GM20431 (cell line): Measurements from ENCODE around the gene NRTN.
"Not testable (repeated sequence)": the region's sequence is repeated elsewhere in the genome, so short reads cannot be mapped to it uniquely, and the experiment has no call there.

Source experiments
- in situ Hi-C: fragments of 300-500 bp; cut with MseI, MboI; formaldehyde crosslinking; loops from one replicate; pipeline ENCODE4 v1.15.0; 2020; ENCODE audit warnings: low sequenced_read_pairs; ENCODE audit not compliant: unreplicated experiment

The NRTN gene

GRCh38 chr19:5857203-5858081, 52.6 kb downstream of the NRTN start:
- in situ Hi-C loops: no loop called here

DNA sequence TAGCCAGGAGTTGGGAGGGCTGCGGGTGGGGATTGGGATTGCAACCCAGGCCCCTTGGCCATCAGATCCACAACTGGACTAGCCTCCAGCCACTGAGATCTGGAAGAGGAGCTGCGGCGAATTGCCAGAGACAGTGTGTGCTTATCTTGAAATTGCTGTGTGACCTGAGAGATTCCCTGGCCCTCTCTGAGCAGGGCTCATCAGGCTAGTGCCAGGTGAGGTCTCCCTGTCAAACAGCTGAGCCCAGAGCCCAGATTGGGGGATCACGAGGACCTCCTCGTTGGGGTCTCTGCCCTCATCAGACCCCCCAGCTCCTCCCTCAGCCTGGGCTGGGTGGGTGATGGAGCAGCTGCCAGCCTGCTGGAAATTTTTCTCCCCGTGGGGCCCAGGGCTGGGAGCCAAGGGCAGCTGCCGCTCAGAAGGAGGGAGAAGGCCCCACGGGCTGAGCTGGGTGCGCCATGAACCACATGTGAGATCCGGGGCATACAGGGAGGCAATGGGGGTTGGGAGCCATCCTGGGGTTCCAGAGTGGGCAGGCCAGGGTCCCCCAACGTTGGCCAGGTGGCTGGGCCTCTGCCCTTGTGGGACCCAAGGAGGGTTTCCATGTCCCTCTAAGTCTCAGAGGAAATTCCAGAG, 58.3 kb downstream of the NRTN start:
- in situ Hi-C loops: no loop called here

- in situ Hi-C loops: no loop called here
These were observed 59.3 kb downstream of the NRTN start for GRCh38 chr19:5864013-5864720.

DNA sequence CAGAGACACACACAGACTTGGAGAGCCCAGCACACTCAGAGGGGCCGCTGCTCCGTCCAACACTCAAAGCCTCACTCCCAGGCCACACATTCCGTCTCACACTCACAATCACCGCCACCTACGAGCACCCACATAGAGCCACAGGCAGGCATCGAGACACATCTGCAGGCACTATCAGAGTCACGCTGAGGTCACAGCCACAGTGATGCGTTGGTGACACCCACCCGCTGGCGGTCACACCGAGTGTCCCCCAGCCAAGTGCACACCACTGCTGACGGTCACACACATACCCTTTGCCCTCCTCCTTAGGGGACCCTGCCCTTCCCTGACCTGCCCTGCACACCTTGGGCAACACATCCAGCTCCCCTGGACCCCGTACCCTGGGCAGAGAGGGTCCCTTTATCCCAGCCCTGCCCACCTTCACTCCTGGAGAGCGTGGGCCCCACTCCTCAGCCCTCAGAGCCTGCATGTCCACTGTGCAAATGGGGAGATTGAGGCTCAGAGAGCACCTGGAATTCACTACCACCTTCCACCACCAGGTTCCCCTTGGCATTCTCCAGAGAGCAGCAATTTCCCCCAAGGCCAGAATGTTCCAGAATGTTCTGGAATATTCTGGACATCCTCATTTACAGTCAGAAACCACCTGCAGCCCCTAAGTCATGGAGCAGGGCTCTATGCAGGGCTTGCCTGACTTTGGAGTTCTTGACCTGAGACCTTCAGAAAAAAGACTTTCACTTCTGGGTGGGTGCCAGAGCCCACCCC, 60.0 kb downstream of the NRTN start:
- in situ Hi-C loops: no loop called here

GRCh38 chr19:5865772-5866171, 60.9 kb downstream of the NRTN start:
- in situ Hi-C loops: no loop called here

DNA sequence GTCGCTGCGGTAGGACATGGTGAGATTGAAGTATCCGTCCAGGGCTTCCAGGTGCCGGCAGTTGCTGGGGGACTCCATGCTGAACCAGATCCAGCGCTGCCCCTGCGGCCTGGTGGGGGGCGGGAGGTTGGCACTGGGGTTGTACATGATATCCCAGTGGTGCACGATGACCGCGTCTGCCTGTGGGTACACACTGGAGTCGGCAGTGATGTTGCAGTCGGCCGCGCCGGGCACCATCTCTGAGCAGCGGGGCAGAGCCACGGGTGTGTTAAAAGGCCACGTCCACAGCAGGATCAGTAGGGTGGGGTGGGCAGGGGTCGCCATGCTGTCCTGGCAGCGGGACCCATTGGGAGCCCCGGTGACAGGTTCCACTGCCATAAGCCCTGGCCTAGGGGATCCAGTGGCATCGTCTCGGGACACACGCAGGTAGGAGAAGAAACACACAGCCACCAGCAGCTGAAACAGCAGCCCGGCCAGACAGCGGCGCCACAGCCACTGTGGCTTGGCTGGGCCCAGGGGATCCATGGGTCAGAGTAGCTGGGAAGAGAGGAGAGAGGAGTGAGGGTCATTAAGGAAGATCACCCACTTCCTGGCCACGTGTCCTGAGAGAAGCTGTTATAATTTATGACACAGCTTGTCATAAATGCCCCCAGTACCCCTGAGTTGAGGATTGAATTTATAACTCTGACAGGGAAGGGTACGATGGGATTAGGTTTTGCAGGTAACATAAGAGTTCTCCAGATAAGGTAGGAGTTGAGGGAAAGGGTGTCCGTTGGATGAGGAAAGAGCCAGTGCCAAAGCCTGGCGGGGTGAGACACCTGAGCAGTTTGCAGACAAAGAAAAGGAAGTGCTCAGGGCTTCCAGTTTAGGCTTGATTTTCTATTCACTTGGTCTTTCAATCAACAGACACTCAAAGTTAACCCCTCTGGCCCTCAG, 62.6 kb downstream of the NRTN start:
- in situ Hi-C loops: no loop called here

DNA sequence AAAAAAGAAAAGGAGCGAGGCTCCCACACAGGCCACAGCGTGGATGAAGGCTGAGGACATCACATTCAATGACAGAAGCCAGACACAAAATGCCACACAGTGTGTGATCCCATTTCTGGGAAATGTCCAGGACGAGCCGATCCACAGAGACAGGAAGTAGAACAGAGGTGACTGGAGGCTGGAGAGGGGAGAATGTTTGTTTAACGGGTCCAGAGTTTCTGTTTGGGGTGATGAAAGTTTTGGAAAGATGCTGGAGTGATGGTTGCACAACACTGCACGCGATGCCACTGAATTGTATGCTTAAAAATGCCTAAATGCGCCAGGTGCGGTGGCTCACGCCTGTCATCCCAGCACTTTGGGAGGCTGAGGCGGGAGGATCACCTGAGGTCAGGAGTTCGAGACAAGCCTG, 66.1 kb downstream of the NRTN start:
- in situ Hi-C loops: no loop called here

DNA sequence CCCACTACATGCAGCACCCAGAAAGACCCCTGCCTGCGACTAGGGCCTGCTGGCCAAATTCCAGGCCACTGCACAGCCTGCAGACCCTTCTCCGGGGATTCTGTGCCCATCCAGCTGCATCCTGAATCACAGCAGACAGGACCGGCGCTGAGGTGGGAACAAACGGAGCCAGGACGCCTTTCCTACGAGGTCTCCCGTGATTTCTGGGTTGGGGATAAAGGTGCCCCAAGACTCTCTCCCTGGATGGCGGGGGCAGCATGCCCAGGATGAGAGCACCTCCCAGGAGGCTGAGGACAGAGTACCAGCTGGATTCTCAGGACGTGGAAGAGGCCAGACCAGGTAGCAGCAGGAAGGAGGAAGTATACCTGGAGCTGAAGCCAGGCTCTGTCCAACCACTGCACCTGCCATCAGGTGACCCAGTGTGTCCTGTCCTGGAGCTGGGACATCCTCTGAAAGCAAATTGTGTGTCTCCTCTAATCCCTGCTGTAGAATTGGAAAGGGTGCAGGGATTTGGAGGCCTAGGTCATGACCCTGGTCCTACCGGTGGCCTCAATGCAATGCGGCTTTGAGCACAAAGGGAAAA, 68.8 kb downstream of the NRTN start:
- in situ Hi-C loops: no loop called here

DNA sequence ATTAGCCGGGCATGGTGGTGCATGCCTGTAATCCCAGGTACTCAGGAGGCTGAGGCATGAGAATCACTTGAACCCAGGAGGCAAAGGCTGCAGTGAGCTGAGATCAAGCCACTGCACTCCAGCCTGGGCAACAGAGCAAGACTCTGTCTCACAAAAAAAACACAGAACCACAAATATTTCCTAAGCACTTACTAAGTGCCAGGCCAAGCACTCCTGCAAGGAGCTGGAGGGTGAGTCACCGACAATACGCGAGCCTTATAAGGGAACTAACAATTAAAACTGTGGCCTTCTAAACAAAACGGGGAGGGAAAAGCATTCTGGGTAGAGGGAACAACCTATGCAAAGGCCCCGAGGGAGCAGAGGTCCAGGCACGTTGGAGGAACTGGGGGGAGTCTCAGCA, 69.6 kb downstream of the NRTN start:
- in situ Hi-C loops: not testable (repeated sequence)

GRCh38 chr19:5877427-5877826, 72.6 kb downstream of the NRTN start:
- in situ Hi-C loops: no loop called here

- in situ Hi-C loops: no loop called here
These were observed 73.0 kb downstream of the NRTN start for GRCh38 chr19:5877882-5878281.
